B cell (primary cell): ENCODE data around the gene RGS6.
"Not testable (repeated sequence)": the region's sequence is repeated elsewhere in the genome, so short reads cannot be mapped to it uniquely, and the experiment has no call there.

ENCODE experiments used
- CTCF ChIP-seq: fragments of 200-600 bp; IDR thresholded peaks from one replicate; pipeline ENCODE4 v1.8.0; 2022; ENCODE audit warnings: antibody characterized with exemption, mild to moderate bottlenecking
- EZH2 ChIP-seq: IDR thresholded peaks from 2 replicates; pipeline ENCODE4 v1.6.1; 2012; ENCODE audit warnings: borderline replicate concordance, low read depth, mild to moderate bottlenecking, moderate library complexity, low read length; ENCODE audit not compliant: insufficient read depth, poor library complexity, severe bottlenecking

- not testable (repeated sequence) for TF ChIP-seq CTCF, EZH2
Measured at GRCh38 chr14:71940500-71940899, 8.3 kb downstream of the RGS6 start.
